GM18502 (cell line): ENCODE data around the gene ZNF710.

ENCODE experiments used
- ATAC-seq: cut with Tn5 transposase; IDR thresholded peaks from one replicate; pipeline ENCODE4 v1.9.1; 2021; ENCODE audit warnings: mild to moderate bottlenecking; ENCODE audit not compliant: unreplicated experiment, poor library complexity

ZNF710 gene

DNA sequence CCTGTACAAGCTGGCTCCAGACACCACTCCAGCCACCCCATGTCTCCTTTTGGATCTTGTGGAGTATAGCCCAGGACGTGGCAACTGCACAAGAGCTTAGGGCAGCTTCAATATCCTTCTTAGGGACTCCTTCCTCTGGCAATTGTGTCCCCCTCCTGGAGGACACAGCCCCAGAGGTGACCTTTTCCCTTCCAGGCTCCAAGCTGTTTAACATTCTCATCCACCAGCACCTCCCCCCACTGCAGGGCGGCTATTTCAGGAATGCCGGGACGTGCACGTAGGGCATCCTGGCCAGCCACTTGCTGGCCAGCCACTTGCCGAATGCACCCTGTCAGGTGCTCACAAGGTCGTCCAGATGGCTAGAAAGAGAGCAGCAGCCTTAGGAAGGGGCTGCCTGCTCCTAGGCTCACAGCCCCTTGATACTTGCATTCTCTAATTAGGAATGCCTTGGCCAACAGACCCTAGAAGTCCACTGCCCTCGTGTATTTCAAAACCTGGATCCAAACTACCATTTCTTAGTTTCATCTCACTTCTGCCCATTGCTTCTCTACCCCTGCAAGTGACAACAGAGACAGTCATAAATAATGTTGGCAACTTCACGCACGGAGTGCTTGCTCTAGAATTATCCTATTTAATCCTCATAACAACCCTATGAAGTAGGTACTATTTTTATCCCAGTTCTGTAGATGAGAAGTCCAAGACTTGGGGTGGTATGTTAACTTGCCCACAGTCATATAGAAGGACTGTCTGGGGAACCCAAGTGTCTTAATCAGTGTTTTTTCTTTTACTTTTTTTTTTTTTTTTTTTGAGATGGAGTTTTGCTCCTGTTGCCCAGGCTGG is 125.7 kb downstream of the ZNF710 start:
- no peak for ATAC-seq

DNA sequence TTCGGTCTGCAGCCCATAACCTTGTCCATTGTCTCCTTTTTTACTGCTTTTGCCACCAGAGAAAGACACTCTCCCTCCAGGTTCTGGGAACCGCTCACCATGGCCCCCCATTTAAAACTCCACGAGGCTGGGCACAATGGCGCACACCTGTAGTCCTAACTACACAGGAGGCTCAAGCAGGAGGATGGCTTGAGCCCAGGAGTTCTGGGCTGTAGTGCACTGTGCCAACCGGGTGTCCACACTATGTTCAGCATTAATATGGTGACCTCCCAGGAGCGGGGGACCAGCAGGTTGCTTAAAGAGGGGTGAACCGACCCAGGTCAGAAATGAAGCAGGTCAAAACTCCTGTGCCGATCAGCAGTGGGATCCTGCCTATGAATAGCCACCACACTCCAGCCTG is 129.2 kb downstream of the ZNF710 start:
- no peak for ATAC-seq
